Peyer's patch (tissue), 4 donors: ENCODE results near the gene POLK. TPM values are rescaled to one million over a fixed set of nuclear protein-coding genes. Genes with fewer than 3 reads are reported as not detected.

Source experiments
- DNase-seq, 3 donors: peaks; one replicate each; pipeline ENCODE4 v3.0.0-alpha.2; 2017 to 2019
- H3K27ac ChIP-seq, 4 donors: fragments of 200-600 bp; sonication (generic); one replicate each; pipeline ENCODE4 v1.5.1; 2016 to 2019
- H3K27me3 ChIP-seq, 2 donors: fragments of 200-600 bp; sonication (generic); one replicate each; pipeline ENCODE4 v1.5.1; 2019
- H3K36me3 ChIP-seq, 3 donors: fragments of 200-600 bp; sonication (generic); one replicate each; pipeline ENCODE4 v1.5.1; 2016 to 2019
- H3K4me1 ChIP-seq, 4 donors: fragments of 200-600 bp; sonication (generic); one replicate each; pipeline ENCODE4 v1.5.1; 2016 to 2019
- H3K4me3 ChIP-seq, 4 donors: fragments of 200-600 bp; sonication (generic); 1 replicate in 3 of 4; 2 replicates in 1 of 4; pipeline ENCODE4 v1.5.1; 2016 to 2019; ENCODE audit warnings: mild to moderate bottlenecking in 1 of 4
- H3K9me3 ChIP-seq, 4 donors: fragments of 200-600 bp; sonication (generic); one replicate each; pipeline ENCODE4 v1.5.1; 2016 to 2019; ENCODE audit warnings: mild to moderate bottlenecking in 1 of 4
- POLR2A ChIP-seq, 2 donors: fragments of 450-650 bp; IDR thresholded peaks; one replicate each; pipeline ENCODE4 v1.5.1; 2017; ENCODE audit warnings: antibody characterized with exemption in 2 of 2, mild to moderate bottlenecking in 2 of 2, moderate library complexity in 2 of 2
- total RNA-seq, 4 donors: library from RNA; depleted of rRNA; stranded (reverse); fragments of >200 nt; gene quantifications; one replicate each; pipeline ENCODE4 v1.1.0, GENCODE V29; 2016
- TF ChIP-seq, protein P1 (sequence below), 6 experiments: fragments of 450-650 bp in 4 of 6; fragments of 200-600 bp in 2 of 6; sonication (generic) in 1 of 6; IDR thresholded peaks; one replicate each; pipeline ENCODE4 v1.5.1; 2017 to 2019; ENCODE audit warnings: antibody characterized with exemption in 6 of 6, mild to moderate bottlenecking in 3 of 6, moderate library complexity in 1 of 6

POLK gene
- total RNA-seq, 4 donors from 2014 or later: 24.5 to 58.6 (median 28.3) TPM

DNA sequence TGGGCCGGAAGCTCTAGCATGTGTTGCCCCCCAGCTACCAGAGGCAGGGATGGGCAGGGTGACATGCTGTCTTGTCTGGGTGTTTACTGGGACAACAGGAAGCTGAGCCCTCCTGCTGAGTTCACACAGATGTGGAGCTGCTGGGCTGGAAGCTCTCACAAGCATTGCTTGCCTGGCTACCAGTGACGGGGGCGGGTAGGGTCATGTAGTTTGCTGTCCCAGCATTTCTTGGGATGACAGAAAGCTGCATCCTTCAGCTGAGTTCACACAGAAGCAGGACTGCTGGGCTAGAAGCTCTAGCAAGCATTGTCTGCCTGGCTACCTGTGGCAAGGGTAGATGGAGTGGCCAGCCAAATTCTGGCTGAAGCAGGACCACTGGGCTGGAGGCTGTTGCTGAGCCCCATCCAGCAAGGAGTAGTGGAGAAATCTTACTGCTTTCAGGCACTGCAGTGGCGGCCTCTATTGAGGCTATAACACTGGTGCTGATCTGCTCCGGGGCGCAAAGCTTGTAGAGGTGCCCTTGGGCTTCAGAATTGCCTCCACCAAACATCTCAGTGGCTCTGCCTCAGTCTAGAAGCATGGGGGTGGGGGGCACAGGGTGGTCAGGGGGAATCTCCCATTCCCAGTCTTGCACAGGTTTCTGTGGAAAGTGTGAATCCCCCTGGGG lies 25.1 kb downstream of the POLK start:
- H3K27me3 ChIP-seq: no peaks in the 10 kb centered on the region
- H3K9me3 ChIP-seq: no peaks in the 10 kb centered on the region
- TF ChIP-seq POLR2A (IDR thresholded peaks at IDR 0.05): no peak
- TF ChIP-seq, protein P1, sequence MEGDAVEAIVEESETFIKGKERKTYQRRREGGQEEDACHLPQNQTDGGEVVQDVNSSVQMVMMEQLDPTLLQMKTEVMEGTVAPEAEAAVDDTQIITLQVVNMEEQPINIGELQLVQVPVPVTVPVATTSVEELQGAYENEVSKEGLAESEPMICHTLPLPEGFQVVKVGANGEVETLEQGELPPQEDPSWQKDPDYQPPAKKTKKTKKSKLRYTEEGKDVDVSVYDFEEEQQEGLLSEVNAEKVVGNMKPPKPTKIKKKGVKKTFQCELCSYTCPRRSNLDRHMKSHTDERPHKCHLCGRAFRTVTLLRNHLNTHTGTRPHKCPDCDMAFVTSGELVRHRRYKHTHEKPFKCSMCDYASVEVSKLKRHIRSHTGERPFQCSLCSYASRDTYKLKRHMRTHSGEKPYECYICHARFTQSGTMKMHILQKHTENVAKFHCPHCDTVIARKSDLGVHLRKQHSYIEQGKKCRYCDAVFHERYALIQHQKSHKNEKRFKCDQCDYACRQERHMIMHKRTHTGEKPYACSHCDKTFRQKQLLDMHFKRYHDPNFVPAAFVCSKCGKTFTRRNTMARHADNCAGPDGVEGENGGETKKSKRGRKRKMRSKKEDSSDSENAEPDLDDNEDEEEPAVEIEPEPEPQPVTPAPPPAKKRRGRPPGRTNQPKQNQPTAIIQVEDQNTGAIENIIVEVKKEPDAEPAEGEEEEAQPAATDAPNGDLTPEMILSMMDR (IDR thresholded peaks at IDR 0.05): no peak
- no peak overlapping the region for H3K4me3 ChIP-seq
- no peaks in the 10 kb centered on the region for H3K4me1 ChIP-seq
- no peak overlapping the region for H3K27ac ChIP-seq
- no peaks in the 10 kb centered on the region for H3K36me3 ChIP-seq
- DNase-seq: no peak

DNA sequence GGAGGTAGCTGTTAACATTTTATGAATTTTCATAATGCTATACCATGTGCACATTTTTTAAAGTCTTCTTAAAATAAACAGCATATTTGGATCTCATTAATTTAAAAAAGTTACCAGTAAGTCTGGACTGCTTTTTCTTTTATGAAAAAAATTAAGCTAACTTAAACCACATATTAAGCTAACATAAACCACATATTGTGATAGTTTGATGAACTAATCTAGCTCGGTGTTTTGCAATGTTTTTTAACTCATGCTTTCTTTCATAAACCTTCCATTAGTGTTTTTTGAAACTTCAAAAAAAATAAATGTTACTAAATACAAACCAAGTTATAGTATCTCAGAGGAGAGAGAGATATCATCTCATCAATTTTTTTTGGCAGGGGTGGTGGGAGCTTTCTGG lies 26.5 kb downstream of the POLK start:
- Histone ChIP-seq H3K9me3 (no peaks in the 10 kb centered on the region), H3K4me1 (no peaks in the 10 kb centered on the region), H3K36me3 (no peaks in the 10 kb centered on the region), H3K27me3 (no peaks in the 10 kb centered on the region), H3K27ac (no peak overlapping the region), H3K4me3 (no peak overlapping the region)
- TF ChIP-seq, protein P1 (IDR thresholded peaks at IDR 0.05): no peak
- TF ChIP-seq POLR2A (IDR thresholded peaks at IDR 0.05): no peak
- DNase-seq: no peak

DNA sequence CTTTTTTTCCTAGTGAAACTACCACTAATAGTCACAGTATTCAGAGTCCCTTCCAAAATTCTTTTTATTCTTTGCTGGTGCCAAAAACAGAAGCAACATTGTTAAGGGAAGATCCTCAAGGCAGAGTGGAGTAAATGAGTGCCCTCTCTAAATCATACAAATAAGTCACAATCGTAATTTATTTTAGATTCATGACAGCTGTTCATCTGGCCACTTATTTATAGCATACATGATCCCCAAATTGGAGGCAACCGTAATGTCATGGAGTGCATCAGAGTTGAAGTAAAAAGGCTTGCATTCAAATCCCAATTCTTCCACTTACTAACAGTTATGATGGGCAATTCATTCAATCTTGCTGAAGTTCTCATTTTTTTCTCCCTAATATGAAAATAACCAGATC lies 33.4 kb downstream of the POLK start:
- no peak for TF ChIP-seq POLR2A (IDR thresholded peaks at IDR 0.05)
- TF ChIP-seq, protein P1 (IDR thresholded peaks at IDR 0.05): no peak
- Histone ChIP-seq H3K27me3 (no peaks in the 10 kb centered on the region), H3K4me1 (no peaks in the 10 kb centered on the region), H3K4me3 (no peak overlapping the region), H3K27ac (no peak overlapping the region), H3K9me3 (no peaks in the 10 kb centered on the region), H3K36me3 (peaks cover 0 to 5% (median 0%) of the 10 kb centered on the region in 3 donors)
- DNase-seq: no peak

DNA sequence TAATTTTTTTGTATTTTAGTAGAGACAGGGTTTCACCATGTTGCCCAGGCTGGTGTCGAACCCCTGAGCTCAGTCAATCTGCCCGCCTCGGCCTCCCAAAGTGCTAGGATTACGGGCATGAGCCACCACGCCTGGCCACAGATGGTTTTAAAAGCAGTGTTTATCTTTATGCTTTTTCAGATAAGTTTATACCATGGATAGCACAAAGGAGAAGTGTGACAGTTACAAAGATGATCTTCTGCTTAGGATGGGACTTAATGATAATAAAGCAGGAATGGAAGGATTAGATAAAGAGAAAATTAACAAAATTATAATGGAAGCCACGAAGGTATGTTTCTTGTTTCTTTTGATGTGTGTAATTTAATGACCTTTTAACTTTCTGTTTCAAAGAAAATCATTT lies 35.1 kb downstream of the POLK start:
- H3K9me3 ChIP-seq: no peaks in the 10 kb centered on the region
- no peak overlapping the region for H3K27ac ChIP-seq
- no peak overlapping the region for H3K4me3 ChIP-seq
- H3K36me3 ChIP-seq: peaks cover 0 to 5% (median 0%) of the 10 kb centered on the region in 3 donors
- no peaks in the 10 kb centered on the region for H3K27me3 ChIP-seq
- TF ChIP-seq, protein P1 (IDR thresholded peaks at IDR 0.05): no peak
- no peak for TF ChIP-seq POLR2A (IDR thresholded peaks at IDR 0.05)
- no peak for DNase-seq
- no peaks in the 10 kb centered on the region for H3K4me1 ChIP-seq

DNA sequence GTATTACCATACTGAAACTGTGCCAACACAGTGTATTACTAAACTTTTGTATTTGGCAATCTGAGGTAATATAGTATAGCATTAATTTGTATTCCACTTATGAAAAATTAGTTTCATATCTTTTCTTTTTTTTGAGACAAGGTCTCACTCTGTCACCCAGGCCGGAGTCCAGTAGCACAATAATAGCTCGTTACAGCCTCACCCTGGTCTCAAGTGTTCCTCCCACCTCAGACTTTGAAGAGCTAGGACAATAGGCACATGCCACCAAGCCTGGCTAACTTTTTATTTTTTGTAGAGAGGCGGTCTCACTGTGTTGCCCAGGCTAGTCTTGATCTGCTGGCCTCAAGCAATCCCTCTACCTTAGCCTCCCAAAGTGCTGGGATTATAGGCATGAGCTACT lies 36.1 kb downstream of the POLK start:
- no peaks in the 10 kb centered on the region for H3K27me3 ChIP-seq
- no peak overlapping the region for H3K27ac ChIP-seq
- H3K36me3 ChIP-seq: peaks cover 0 to 9% (median 0%) of the 10 kb centered on the region in 3 donors
- H3K4me3 ChIP-seq: no peak overlapping the region
- no peaks in the 10 kb centered on the region for H3K4me1 ChIP-seq
- TF ChIP-seq POLR2A (IDR thresholded peaks at IDR 0.05): no peak
- TF ChIP-seq, protein P1 (IDR thresholded peaks at IDR 0.05): no peak
- DNase-seq: no peak
- no peaks in the 10 kb centered on the region for H3K9me3 ChIP-seq
